CD4-positive, alpha-beta T cell treated with Interleukin-12 subunit alpha and Interleukin-12 subunit beta, for 1 hour (primary cell): ENCODE data around the gene PIGC.

Experiments
- DNase-seq: peaks from one replicate; pipeline ENCODE4 v3.0.0-alpha.2; 2020

Gene PIGC

DNA sequence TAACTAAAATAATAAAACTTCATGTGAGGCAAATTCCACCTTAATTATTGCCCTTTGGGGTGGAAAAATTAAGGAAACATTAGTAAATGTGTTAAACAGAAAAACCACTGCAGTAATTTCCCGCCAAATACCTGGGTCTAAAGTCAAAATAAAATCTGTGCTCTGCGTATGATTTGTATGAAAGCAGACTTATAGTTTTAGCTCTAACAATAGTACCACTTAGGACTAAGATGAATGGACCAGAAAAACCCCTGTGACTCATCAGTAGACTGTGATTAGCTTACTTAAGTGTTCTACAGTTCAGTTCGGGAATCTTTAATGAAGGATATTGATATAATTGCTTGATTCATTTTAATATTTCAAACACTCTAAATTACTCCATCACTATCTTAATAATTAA is 46.6 kb downstream of the PIGC start:
- no peak for DNase-seq

DNA sequence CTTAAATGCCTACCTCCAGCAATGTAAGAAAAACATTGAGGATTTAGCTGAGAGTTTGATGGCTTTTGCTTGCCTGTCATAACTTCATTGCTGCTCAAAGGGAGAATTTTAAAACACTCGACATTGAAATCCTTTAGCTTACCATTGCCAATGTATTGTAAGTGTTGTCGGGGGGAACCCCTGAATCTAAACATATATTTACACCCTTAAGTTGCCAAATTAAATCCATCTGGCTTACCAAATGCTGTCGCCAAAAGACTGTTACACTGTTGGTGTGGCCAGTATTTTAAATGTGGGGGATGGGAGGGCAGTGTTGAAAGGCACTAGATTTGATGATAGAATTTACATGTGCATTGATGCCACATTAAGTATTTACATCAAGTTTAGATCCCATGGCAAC is 48.3 kb downstream of the PIGC start:
- no peak for DNase-seq

DNA sequence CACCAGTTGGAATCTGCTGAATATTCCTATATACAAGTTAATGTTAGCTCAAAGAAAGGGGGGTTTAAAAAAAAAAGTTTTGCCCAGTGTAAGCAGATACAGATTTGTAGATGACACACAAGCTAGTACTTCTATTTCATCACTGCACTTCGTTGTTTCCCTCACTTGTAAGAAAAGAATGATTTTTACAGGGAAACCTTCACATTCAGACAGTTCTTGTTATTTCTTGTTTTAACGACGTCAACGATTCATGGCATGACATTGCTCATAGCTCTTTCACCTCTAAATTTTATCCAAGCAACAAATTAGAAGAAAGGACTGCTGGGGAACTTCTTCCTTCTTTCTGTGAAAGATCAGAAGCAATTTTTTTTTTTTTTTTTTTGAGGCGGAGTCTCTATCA is 49.1 kb downstream of the PIGC start:
- DNase-seq = no peak

DNA sequence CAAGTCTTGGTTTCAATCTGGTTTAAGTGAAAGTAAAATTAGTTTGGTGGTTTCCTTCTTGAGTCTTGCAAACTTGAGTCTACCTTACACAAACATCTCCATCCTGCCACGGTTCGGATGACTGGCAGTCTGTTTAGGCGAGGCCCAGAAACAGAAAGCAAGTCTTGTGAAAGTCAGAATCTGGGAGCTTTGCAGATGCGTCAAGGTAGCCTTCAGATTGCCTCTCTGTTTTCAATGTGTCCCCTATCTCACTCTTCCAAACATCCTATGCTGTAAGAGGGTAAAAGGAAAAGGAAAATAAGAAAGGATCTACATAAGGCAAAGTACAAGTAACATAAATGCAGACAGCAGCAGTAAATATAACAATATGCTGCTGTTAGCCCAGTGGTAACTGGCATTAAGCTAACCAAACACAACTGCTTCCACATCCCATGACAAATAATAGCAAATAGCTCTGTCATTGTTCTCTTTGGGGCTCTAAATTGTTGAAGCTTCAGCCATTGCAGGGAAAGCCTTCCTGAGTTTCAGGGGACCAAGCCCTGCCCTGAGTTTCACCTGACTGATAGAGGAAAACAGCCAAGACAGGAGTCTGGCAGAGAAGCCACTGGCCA is 49.6 kb downstream of the PIGC start:
- DNase-seq = peak; percentile 75

DNA sequence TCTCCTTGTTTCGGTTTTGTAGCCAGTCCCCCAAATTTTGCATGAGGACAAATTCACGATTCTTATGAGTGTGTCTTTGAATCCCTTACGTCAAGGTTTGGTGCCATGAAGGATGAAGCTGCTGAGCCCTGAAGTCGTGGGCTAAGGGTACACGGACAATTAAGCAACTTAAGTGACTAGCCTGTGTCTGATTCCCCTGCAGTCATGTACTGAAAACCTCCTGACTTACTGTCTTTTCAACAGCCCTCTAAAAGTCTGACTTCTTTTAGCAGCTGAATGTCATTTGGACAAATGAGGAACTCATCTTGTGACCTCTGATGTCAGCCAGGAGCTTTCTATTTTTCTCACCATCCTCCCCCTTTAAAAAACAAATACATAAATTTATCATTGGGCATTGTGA is 50.5 kb downstream of the PIGC start:
- DNase-seq = no peak

DNA sequence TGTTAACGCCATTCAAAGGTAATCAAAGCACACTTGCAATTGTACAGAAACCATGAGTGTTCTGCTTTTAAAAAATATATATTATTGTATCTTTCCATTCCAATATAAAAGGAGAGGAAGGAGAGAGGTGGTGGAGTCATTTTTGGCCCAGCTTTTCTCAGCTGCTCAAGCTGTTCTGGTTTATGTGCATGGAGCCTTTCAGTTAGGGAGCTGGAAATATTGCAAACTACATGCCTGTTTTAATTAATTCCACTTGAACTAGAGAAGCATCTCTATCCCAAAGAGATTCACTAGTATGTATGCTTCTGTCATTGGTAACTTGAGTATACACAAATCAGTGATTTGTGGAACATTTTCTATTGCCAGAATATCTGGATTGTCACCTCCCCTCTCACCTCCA is 51.9 kb downstream of the PIGC start:
- no peak for DNase-seq
